Measurements from ENCODE around the gene RSRC1.
"Not testable (repeated sequence)": the region's sequence is repeated elsewhere in the genome, so short reads cannot be mapped to it uniquely, and the experiment has no call there.

RSRC1 gene

GRCh38 chr3:158395421-158395820, 285.5 kb downstream of the RSRC1 start:
- no peak for DNase-seq

- no peak for DNase-seq
These were observed 292.7 kb downstream of the RSRC1 start for GRCh38 chr3:158402590-158402989.

GRCh38 chr3:158403013-158403412, 293.1 kb downstream of the RSRC1 start:
- no peak for DNase-seq

GRCh38 chr3:158404131-158404718, 294.3 kb downstream of the RSRC1 start:
- DNase-seq: no peak

- no peak for DNase-seq
These were observed 295.6 kb downstream of the RSRC1 start for GRCh38 chr3:158405507-158405906.

- no peak for DNase-seq
These were observed 298.1 kb downstream of the RSRC1 start for GRCh38 chr3:158407844-158408517.

- DNase-seq: not testable (repeated sequence)
These were observed 298.6 kb downstream of the RSRC1 start for GRCh38 chr3:158408518-158408897.

- no peak for DNase-seq
These were observed 308.1 kb downstream of the RSRC1 start for GRCh38 chr3:158418035-158418434.

GRCh38 chr3:158419820-158420653, 310.1 kb downstream of the RSRC1 start:
- no peak for DNase-seq

- no peak for DNase-seq
These were observed 310.9 kb downstream of the RSRC1 start for GRCh38 chr3:158420654-158421396.

GRCh38 chr3:158430448-158430847, 320.6 kb downstream of the RSRC1 start:
- DNase-seq: no peak

GRCh38 chr3:158430968-158431367, 321.1 kb downstream of the RSRC1 start:
- no peak for DNase-seq

GRCh38 chr3:158431829-158432228, 321.9 kb downstream of the RSRC1 start:
- no peak for DNase-seq

GRCh38 chr3:158434412-158435038, 324.6 kb downstream of the RSRC1 start:
- DNase-seq: peak in 33 of 51 donors; percentile 0 to 70 (median 18)

- DNase-seq: no peak
These were observed 333.7 kb downstream of the RSRC1 start for GRCh38 chr3:158443632-158444031.

GRCh38 chr3:158447408-158447807, 337.5 kb downstream of the RSRC1 start:
- no peak for DNase-seq

- DNase-seq: no peak
These were observed 341.6 kb downstream of the RSRC1 start for GRCh38 chr3:158451405-158452055.

- DNase-seq: no peak
These were observed 342.4 kb downstream of the RSRC1 start for GRCh38 chr3:158452334-158452733.

GRCh38 chr3:158453004-158453403, 343.1 kb downstream of the RSRC1 start:
- DNase-seq: no peak

- DNase-seq: no peak
These were observed 344.0 kb downstream of the RSRC1 start for GRCh38 chr3:158453865-158454264.

GRCh38 chr3:158455406-158455805, 345.5 kb downstream of the RSRC1 start:
- no peak for DNase-seq
